Measurements from ENCODE around the gene GFER.

GFER gene

GRCh38 chr16:2019921-2020831, 36.2 kb downstream of the GFER start:
- no peak overlapping the region for H3K27ac ChIP-seq (ENCODE audit: insufficient read depth, low read depth, low read length, poor library complexity, severe bottlenecking)
- peaks cover 70% of the 10 kb centered on the region for H3K27me3 ChIP-seq (ENCODE audit: control insufficient read depth, insufficient read depth, low read length, poor library complexity, severe bottlenecking)
- 3% methylated on average over 96 of the region's 96 CpGs for WGBS, 2 experiments
- H3K36me3 ChIP-seq (ENCODE audit: control insufficient read depth, insufficient read depth, low read length) = no peaks in the 10 kb centered on the region
- H3K4me3 ChIP-seq (ENCODE audit: insufficient read depth, low read depth, low read length) = peak overlapping the region; percentile 1
- H3K9me3 ChIP-seq (ENCODE audit: control insufficient read depth, low read length) = no peaks in the 10 kb centered on the region
- no peaks in the 10 kb centered on the region for H3K4me1 ChIP-seq (ENCODE audit: control insufficient read depth, insufficient read depth, low read length)

GRCh38 chr16:2022723-2023091, 38.7 kb downstream of the GFER start:
- Histone ChIP-seq H3K4me3 (ENCODE audit: insufficient read depth, low read depth, low read length) (peak overlapping the region; percentile 32), H3K27ac (ENCODE audit: insufficient read depth, low read depth, low read length, poor library complexity, severe bottlenecking) (no peak overlapping the region), H3K9me3 (ENCODE audit: control insufficient read depth, low read length) (no peaks in the 10 kb centered on the region), H3K27me3 (ENCODE audit: control insufficient read depth, insufficient read depth, low read length, poor library complexity, severe bottlenecking) (peaks cover 91% of the 10 kb centered on the region), H3K4me1 (ENCODE audit: control insufficient read depth, insufficient read depth, low read length) (no peaks in the 10 kb centered on the region), H3K36me3 (ENCODE audit: control insufficient read depth, insufficient read depth, low read length) (no peaks in the 10 kb centered on the region)
- 4% methylated on average over 14 of the region's 14 CpGs for WGBS, 2 experiments

DNA sequence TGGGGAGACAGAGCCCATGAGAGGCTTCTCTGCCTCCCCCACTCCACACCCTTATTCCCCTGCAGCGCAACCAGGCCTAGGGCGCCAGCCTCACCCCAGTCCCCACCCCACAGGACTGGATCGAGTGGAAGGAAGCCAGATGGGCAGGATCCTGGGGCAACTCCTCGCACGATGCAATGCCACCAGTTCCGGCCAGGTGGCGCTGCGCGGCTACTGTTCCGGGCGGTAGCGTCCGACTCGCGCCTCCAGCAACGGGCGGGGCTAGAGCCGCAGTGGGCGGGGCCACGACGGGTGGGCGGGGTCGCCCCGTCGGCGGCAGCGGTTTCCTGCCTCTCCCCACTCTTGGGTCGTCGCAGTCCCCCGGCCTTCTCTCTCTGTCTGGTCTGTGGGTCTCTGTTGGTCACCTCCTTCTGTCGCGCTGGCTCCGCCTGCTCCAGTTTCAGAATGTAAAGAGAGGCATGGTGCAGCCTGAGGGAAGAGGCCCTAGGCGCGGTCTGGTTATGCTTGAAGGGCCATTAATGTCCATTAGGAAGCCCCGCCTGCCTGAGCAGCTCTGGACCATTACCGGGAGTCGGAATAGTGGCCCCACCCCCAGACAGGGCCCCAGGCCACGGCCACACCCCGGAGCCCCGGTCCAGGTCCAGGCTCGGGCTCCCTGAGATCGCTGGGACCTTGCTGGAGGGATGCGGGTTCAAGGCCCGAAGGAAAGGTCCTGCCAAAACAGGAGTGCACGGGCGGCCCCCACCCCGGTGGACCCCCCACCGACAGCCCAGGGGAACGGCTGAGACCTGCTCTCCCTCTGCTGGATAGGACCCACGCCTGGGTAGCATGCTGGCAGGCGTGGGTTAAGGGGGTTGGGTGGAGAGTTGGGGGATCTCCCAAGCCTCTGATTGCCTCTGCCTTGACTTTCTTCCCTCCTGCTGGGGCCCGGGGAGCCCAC, 39.4 kb downstream of the GFER start:
- WGBS, 2 experiments = 16% methylated on average over 53 of the region's 53 CpGs
- Histone ChIP-seq H3K9me3 (ENCODE audit: control insufficient read depth, low read length) (no peaks in the 10 kb centered on the region), H3K36me3 (ENCODE audit: control insufficient read depth, insufficient read depth, low read length) (no peaks in the 10 kb centered on the region), H3K4me3 (ENCODE audit: insufficient read depth, low read depth, low read length) (peak overlapping the region; percentile 32), H3K27me3 (ENCODE audit: control insufficient read depth, insufficient read depth, low read length, poor library complexity, severe bottlenecking) (peaks cover 91% of the 10 kb centered on the region), H3K4me1 (ENCODE audit: control insufficient read depth, insufficient read depth, low read length) (no peaks in the 10 kb centered on the region), H3K27ac (ENCODE audit: insufficient read depth, low read depth, low read length, poor library complexity, severe bottlenecking) (no peak overlapping the region)

DNA sequence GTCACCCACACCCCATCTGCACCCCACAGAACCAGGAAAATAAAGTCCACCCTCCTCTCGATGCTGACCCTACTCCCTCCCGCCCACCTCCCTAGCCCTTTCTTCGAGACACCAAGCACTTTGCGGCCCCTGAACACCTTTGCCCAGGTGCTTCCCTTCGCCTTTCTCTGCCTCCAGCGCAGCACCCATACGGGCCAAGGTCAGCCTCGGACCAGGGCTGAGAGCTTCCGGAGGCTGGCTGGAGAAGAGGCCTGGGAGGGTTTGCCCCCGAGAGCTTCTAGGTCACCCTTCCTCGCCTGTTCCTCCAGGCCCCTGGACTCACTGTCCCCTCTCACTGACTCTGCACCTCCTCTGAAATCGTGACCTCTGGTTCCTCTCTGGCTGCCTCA, 40.0 kb downstream of the GFER start:
- Histone ChIP-seq H3K36me3 (ENCODE audit: control insufficient read depth, insufficient read depth, low read length) (no peaks in the 10 kb centered on the region), H3K9me3 (ENCODE audit: control insufficient read depth, low read length) (no peaks in the 10 kb centered on the region), H3K27ac (ENCODE audit: insufficient read depth, low read depth, low read length, poor library complexity, severe bottlenecking) (no peak overlapping the region), H3K4me3 (ENCODE audit: insufficient read depth, low read depth, low read length) (peak overlapping the region; percentile 32), H3K4me1 (ENCODE audit: control insufficient read depth, insufficient read depth, low read length) (no peaks in the 10 kb centered on the region), H3K27me3 (ENCODE audit: control insufficient read depth, insufficient read depth, low read length, poor library complexity, severe bottlenecking) (peaks cover 90% of the 10 kb centered on the region)
- WGBS, 2 experiments = 92 to 95% methylated on average over 12 of the region's 12 CpGs

DNA sequence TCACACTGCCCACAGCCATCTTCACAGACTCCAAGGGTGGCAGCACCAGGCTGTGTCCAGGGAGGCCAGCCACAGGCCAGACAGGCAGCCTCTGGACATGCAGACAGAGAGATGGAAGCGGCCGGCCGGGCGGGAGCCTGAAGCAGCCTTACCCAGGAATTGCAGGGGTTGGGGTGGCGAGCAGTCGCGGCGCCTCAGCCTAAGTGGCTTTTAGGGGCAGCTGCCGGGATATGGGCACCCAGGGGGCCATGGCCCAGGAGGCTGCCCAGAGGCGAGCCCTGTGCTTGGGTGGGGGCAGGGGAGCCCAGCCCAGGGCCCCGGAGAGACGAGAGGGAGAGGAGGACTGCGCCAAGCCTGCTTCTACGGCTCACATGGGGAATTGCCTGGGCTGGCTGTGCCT, 41.3 kb downstream of the GFER start:
- Histone ChIP-seq H3K4me1 (ENCODE audit: control insufficient read depth, insufficient read depth, low read length) (no peaks in the 10 kb centered on the region), H3K9me3 (ENCODE audit: control insufficient read depth, low read length) (no peaks in the 10 kb centered on the region), H3K27me3 (ENCODE audit: control insufficient read depth, insufficient read depth, low read length, poor library complexity, severe bottlenecking) (peaks cover 78% of the 10 kb centered on the region), H3K27ac (ENCODE audit: insufficient read depth, low read depth, low read length, poor library complexity, severe bottlenecking) (no peak overlapping the region), H3K4me3 (ENCODE audit: insufficient read depth, low read depth, low read length) (no peak overlapping the region), H3K36me3 (ENCODE audit: control insufficient read depth, insufficient read depth, low read length) (no peaks in the 10 kb centered on the region)
- WGBS, 2 experiments = 90 to 91% methylated on average over 14 of the region's 14 CpGs

DNA sequence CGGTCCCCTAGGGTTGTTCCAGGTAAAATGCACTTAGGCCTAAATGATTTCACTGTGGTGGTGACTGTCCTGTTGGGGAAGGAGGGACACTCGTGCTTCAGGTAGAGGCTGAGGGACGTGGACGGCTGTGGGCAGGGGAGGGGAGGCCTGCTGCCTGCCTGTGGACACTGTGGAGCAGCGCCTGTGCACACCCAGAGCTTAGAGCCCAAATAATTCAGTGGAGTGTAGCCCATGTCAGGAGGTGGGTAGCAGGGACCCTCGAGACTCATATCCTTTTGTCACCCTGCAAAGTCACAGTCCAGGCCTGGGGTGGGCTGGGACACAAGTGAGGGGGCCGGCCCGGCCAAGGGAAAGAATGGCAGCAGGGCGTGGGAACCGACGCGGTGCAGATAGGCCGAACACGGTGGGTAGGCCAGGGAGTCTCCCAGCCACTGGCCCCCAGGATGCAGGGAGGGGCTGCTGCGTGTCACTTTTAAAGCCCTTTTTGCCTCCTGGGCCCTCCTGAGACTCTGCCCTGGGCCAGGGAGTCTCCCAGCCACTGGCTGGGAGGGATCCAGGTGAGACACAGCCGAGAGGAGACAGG, 42.0 kb downstream of the GFER start:
- Histone ChIP-seq H3K9me3 (ENCODE audit: control insufficient read depth, low read length) (no peaks in the 10 kb centered on the region), H3K27ac (ENCODE audit: insufficient read depth, low read depth, low read length, poor library complexity, severe bottlenecking) (no peak overlapping the region), H3K27me3 (ENCODE audit: control insufficient read depth, insufficient read depth, low read length, poor library complexity, severe bottlenecking) (peaks cover 71% of the 10 kb centered on the region), H3K4me3 (ENCODE audit: insufficient read depth, low read depth, low read length) (no peak overlapping the region), H3K4me1 (ENCODE audit: control insufficient read depth, insufficient read depth, low read length) (no peaks in the 10 kb centered on the region), H3K36me3 (ENCODE audit: control insufficient read depth, insufficient read depth, low read length) (no peaks in the 10 kb centered on the region)
- WGBS, 2 experiments = 87 to 89% methylated on average over 16 of the region's 16 CpGs

DNA sequence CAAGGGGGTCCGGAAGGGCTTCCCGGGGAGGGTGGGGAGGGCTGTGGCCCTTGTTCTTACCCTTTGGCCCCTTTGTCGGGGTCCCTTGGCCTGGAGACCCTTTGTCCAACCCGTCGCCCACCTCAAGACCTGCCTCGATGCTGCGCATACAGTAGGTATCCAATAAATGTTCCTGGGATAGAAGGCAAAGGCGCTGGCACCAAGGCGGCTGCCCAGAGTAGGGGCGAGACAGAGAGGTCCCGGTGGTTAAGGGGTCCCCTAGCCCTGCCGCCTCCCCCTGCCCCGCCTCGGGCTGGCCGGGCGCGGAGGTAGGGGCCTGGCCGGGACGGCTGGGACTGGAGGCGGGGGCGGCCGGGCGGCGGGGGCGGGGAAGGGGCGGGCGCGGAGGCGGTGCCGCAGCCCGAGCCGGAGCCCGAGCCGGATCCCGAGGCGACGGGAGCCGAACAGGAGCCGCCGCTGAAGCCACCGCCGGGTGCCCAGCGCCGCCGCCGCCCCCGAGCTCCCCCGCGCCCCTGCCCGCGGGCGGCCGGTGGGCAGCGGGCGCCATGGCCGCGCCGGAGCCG, 42.5 kb downstream of the GFER start, which contains the start of gene NHERF2:
Gene NHERF2 (plus strand): TSS at position 442 of the 563 bp plus-strand sequence. CDS start 104 bp downstream, at position 546.
- no peaks in the 10 kb centered on the region for H3K9me3 ChIP-seq (ENCODE audit: control insufficient read depth, low read length)
- 11 to 12% methylated on average over 59 of the region's 59 CpGs for WGBS, 2 experiments
- no peaks in the 10 kb centered on the region for H3K4me1 ChIP-seq (ENCODE audit: control insufficient read depth, insufficient read depth, low read length)
- peaks cover 65% of the 10 kb centered on the region for H3K27me3 ChIP-seq (ENCODE audit: control insufficient read depth, insufficient read depth, low read length, poor library complexity, severe bottlenecking)
- peak within 1 kb of the TSS; percentile 40 for H3K4me3 ChIP-seq (ENCODE audit: insufficient read depth, low read depth, low read length)
- no peaks in the 10 kb centered on the region for H3K36me3 ChIP-seq (ENCODE audit: control insufficient read depth, insufficient read depth, low read length)
- no peak within 1 kb of the TSS for H3K27ac ChIP-seq (ENCODE audit: insufficient read depth, low read depth, low read length, poor library complexity, severe bottlenecking)

DNA sequence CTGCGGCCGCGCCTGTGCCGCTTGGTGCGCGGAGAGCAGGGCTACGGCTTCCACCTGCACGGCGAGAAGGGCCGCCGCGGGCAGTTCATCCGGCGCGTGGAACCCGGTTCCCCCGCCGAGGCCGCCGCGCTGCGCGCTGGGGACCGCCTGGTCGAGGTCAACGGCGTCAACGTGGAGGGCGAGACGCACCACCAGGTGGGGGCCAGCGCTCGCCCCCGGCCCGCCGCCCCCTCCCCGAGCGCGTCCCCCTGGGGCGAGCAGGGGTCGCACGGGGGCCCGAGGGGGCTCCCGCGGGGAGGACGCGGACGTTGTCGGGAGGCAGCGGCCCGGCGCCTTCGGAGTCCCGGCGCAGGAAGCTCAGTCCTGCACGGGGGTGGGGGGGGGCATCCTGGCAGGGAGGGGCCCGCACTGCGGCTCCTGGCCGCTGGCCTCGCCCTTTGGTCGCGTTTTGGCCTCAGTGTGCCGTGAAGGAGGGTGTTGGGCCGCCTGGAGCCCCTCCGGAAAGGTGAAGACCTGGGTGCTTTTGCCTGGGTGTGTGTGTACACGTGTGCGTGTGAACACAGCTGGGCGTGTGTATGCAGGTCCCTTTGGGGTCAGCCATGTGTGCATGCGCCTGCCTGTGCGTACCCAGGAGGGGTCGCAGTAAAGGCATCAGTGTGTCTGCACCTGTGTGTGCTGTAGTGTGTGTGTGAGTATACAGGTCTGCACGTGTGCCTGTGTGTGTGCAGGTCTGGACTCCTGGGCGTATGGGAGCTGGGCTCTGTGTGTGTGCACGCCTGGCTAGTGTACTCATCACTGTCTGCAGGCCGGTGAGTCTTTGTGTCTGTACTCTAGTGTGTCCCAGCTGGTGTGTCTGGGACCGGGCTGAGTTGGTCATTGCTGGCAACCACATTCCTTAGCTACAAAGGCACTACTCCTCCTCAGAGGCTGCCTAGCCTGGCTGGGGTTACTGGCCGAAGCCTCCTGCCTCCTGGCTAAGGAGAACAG, 43.3 kb downstream of the GFER start:
- no peaks in the 10 kb centered on the region for H3K4me1 ChIP-seq (ENCODE audit: control insufficient read depth, insufficient read depth, low read length)
- H3K27me3 ChIP-seq (ENCODE audit: control insufficient read depth, insufficient read depth, low read length, poor library complexity, severe bottlenecking) = peaks cover 57% of the 10 kb centered on the region
- H3K4me3 ChIP-seq (ENCODE audit: insufficient read depth, low read depth, low read length) = peak overlapping the region; percentile 40
- no peaks in the 10 kb centered on the region for H3K9me3 ChIP-seq (ENCODE audit: control insufficient read depth, low read length)
- 13 to 14% methylated on average over 76 of the region's 76 CpGs for WGBS, 2 experiments
- H3K27ac ChIP-seq (ENCODE audit: insufficient read depth, low read depth, low read length, poor library complexity, severe bottlenecking) = no peak overlapping the region
- no peaks in the 10 kb centered on the region for H3K36me3 ChIP-seq (ENCODE audit: control insufficient read depth, insufficient read depth, low read length)

DNA sequence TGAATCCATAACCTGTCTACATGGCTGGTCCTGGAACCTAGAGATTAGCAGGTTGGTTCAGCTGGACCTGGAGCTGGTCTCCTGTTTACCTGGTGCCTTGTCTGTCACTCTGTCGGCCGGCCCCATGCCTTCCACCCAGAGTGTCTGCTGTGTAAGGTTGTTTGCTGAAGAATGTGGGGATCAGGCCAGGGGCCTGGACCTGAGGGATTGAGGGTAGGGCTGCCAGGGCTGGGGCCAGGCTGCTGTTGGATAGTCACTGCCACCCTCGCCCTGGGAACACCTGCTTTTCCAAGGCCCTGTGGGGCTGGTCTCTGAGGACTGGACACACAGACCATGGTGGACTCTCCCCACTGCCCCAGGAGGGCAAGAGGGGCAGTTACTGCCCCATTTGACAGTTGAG, 44.2 kb downstream of the GFER start:
- H3K27me3 ChIP-seq (ENCODE audit: control insufficient read depth, insufficient read depth, low read length, poor library complexity, severe bottlenecking) = peaks cover 53% of the 10 kb centered on the region
- 93 to 96% methylated on average over 3 of the region's 3 CpGs for WGBS, 2 experiments
- no peaks in the 10 kb centered on the region for H3K36me3 ChIP-seq (ENCODE audit: control insufficient read depth, insufficient read depth, low read length)
- H3K27ac ChIP-seq (ENCODE audit: insufficient read depth, low read depth, low read length, poor library complexity, severe bottlenecking) = no peak overlapping the region
- H3K4me3 ChIP-seq (ENCODE audit: insufficient read depth, low read depth, low read length) = no peak overlapping the region
- no peaks in the 10 kb centered on the region for H3K9me3 ChIP-seq (ENCODE audit: control insufficient read depth, low read length)
- H3K4me1 ChIP-seq (ENCODE audit: control insufficient read depth, insufficient read depth, low read length) = peaks cover under 1% of the 10 kb centered on the region
